ENCODE results near the gene MTHFD1L.

- no peak for TF ChIP-seq FOXK2 (IDR thresholded peaks at IDR 0.05)
- TF ChIP-seq SP1 (IDR thresholded peaks at IDR 0.05), result no peak
- TF ChIP-seq BHLHE40 (IDR thresholded peaks at IDR 0.05; ENCODE audit: borderline replicate concordance), result no peak
- no peak for TF ChIP-seq L3MBTL2 (conservative IDR thresholded peaks at IDR 0.05)
- no peak for TF ChIP-seq ELF4 (IDR thresholded peaks at IDR 0.05)
- peak; percentile 81 for TF ChIP-seq PKNOX1 (IDR thresholded peaks at IDR 0.05)
- no peak for TF ChIP-seq NFRKB (IDR thresholded peaks at IDR 0.05)
- TF ChIP-seq HDGF (IDR thresholded peaks at IDR 0.05; ENCODE audit: borderline replicate concordance), result no peak
- TF ChIP-seq TARDBP (IDR thresholded peaks at IDR 0.05), result no peak
- TF ChIP-seq FOXA1 (IDR thresholded peaks at IDR 0.05), result no peak
- no peak for TF ChIP-seq ZNF384 (IDR thresholded peaks at IDR 0.05)
- TF ChIP-seq CTBP1 (IDR thresholded peaks at IDR 0.05; ENCODE audit: borderline replicate concordance), result no peak
Measured at GRCh38 chr6:151119823-151120524, 254.5 kb downstream of the MTHFD1L start.
